Right kidney (tissue), 1 donor: Measurements from ENCODE around the gene PCBP3.
"Not testable (repeated sequence)": the region's sequence is repeated elsewhere in the genome, so short reads cannot be mapped to it uniquely, and the experiment has no call there.

Experiments used
- DNase-seq: peaks from one replicate; pipeline ENCODE4 v3.0.0-alpha.2; 2016

The PCBP3 gene

GRCh38 chr21:45788198-45788597 lies 144.7 kb downstream of the PCBP3 start:
- no peak for DNase-seq

- no peak for DNase-seq
Measured at GRCh38 chr21:45788637-45789506, 145.3 kb downstream of the PCBP3 start.

GRCh38 chr21:45790427-45790826 lies 146.9 kb downstream of the PCBP3 start:
- DNase-seq = no peak

- no peak for DNase-seq
Measured at GRCh38 chr21:45791562-45792418, 148.3 kb downstream of the PCBP3 start.

GRCh38 chr21:45792682-45793383 lies 149.3 kb downstream of the PCBP3 start:
- no peak for DNase-seq

- no peak for DNase-seq
Measured at GRCh38 chr21:45794027-45794426, 150.5 kb downstream of the PCBP3 start.

- DNase-seq = no peak
Measured at GRCh38 chr21:45796003-45796402, 152.5 kb downstream of the PCBP3 start.

GRCh38 chr21:45797338-45797737 lies 153.8 kb downstream of the PCBP3 start:
- DNase-seq = no peak

- DNase-seq = no peak
Measured at GRCh38 chr21:45799765-45800338, 156.3 kb downstream of the PCBP3 start.

GRCh38 chr21:45800339-45801080 lies 157.0 kb downstream of the PCBP3 start:
- DNase-seq = no peak

- DNase-seq = no peak
Measured at GRCh38 chr21:45801129-45801964, 157.8 kb downstream of the PCBP3 start.

GRCh38 chr21:45801989-45802388 lies 158.5 kb downstream of the PCBP3 start:
- DNase-seq = no peak

GRCh38 chr21:45802425-45802824 lies 158.9 kb downstream of the PCBP3 start:
- DNase-seq = no peak

GRCh38 chr21:45802956-45803617 lies 159.6 kb downstream of the PCBP3 start:
- no peak for DNase-seq

GRCh38 chr21:45803618-45804340 lies 160.3 kb downstream of the PCBP3 start:
- no peak for DNase-seq

- no peak for DNase-seq
Measured at GRCh38 chr21:45804809-45805313, 161.3 kb downstream of the PCBP3 start.

GRCh38 chr21:45805321-45805720 lies 161.8 kb downstream of the PCBP3 start:
- DNase-seq = no peak

GRCh38 chr21:45806042-45806441 lies 162.5 kb downstream of the PCBP3 start:
- DNase-seq = no peak

GRCh38 chr21:45808663-45809062 lies 165.1 kb downstream of the PCBP3 start:
- not testable (repeated sequence) for DNase-seq
